ENCODE data around the gene MFAP2. TPM values are rescaled to one million over a fixed set of nuclear protein-coding genes. Genes with fewer than 3 reads are reported as not detected.

The MFAP2 gene
- total RNA-seq, 2 donors from 2014 or later: 120 to 170 TPM

DNA sequence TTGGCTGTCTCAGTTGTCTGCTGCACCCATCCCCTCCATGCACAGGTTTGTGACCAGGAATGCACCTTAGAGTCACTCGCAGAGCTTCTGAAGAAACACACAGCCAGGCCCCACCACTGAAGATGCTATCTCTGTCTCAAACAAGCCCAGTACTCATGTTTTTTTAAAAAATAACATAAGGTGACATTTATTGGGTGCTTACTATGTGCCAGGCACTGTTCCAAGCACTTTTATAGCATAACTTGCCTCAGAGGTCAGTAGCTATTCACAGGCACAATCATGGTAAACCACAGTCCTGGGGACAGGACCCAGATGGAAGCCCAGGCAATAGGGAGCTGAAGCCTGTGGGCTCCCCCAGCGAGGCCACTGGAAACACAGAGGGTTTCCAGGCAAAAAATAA, 40.1 kb upstream of the MFAP2 start:
- Mint-ChIP-seq H3K36me3 (ENCODE audit: low read depth) (peaks cover 61% of the 10 kb centered on the region), H3K4me3 (no peak overlapping the region), H3K27me3 (ENCODE audit: insufficient read depth) (no peaks in the 10 kb centered on the region), H3K9me3 (no peaks in the 10 kb centered on the region), H3K4me1 (peaks cover 9% of the 10 kb centered on the region), H3K27ac (no peak overlapping the region)
- TF ChIP-seq, protein P1, sequence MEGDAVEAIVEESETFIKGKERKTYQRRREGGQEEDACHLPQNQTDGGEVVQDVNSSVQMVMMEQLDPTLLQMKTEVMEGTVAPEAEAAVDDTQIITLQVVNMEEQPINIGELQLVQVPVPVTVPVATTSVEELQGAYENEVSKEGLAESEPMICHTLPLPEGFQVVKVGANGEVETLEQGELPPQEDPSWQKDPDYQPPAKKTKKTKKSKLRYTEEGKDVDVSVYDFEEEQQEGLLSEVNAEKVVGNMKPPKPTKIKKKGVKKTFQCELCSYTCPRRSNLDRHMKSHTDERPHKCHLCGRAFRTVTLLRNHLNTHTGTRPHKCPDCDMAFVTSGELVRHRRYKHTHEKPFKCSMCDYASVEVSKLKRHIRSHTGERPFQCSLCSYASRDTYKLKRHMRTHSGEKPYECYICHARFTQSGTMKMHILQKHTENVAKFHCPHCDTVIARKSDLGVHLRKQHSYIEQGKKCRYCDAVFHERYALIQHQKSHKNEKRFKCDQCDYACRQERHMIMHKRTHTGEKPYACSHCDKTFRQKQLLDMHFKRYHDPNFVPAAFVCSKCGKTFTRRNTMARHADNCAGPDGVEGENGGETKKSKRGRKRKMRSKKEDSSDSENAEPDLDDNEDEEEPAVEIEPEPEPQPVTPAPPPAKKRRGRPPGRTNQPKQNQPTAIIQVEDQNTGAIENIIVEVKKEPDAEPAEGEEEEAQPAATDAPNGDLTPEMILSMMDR (conservative IDR thresholded peaks at IDR 0.05): no peak
- Histone ChIP-seq H3K27me3 (ENCODE audit: control insufficient read depth, insufficient read depth, low read length, poor library complexity, severe bottlenecking) (no peaks in the 10 kb centered on the region), H3K9me3 (ENCODE audit: control insufficient read depth, low read length) (no peaks in the 10 kb centered on the region), H3K4me3 (ENCODE audit: low read length) (no peak overlapping the region), H3K4me1 (ENCODE audit: control insufficient read depth, insufficient read depth, low read length) (peaks cover 3% of the 10 kb centered on the region), H3K27ac (ENCODE audit: low read depth, low read length) (no peak overlapping the region), H3K36me3 (ENCODE audit: control insufficient read depth, insufficient read depth, low read length) (peaks cover 80% of the 10 kb centered on the region), H3K9ac (ENCODE audit: extremely low read depth, low read length, poor library complexity, severe bottlenecking) (no peak overlapping the region)
- 97 to 100% methylated on average over 1 to 2 of the region's 2 CpGs for WGBS, 2 experiments (ENCODE audit: insufficient coverage in 1 of 2, insufficient read length in 1 of 2)
- no peak for DNase-seq

DNA sequence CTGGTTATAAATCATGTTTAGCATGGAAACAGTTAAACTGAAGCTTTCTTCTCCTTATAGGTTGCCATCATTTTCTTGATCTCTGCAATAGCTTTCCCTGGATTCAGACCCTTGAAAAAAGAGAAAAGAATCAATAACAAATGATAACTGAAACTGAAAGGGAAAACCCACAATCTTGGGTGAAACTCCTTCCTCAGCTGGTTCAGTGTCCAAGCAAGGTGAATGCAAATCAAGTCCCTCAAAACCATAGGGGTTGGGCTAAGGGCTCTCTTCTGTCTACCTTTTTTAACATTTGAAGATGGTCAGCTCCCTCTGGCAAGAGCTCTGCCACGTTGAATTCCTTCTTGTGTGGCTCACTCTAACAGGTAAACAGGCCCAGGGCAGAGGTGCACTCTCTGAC, 38.4 kb upstream of the MFAP2 start:
- Histone ChIP-seq H3K4me1 (ENCODE audit: control insufficient read depth, insufficient read depth, low read length) (peaks cover 5% of the 10 kb centered on the region), H3K9ac (ENCODE audit: extremely low read depth, low read length, poor library complexity, severe bottlenecking) (no peak overlapping the region), H3K27me3 (ENCODE audit: control insufficient read depth, insufficient read depth, low read length, poor library complexity, severe bottlenecking) (no peaks in the 10 kb centered on the region), H3K4me3 (ENCODE audit: low read length) (no peak overlapping the region), H3K27ac (ENCODE audit: low read depth, low read length) (no peak overlapping the region), H3K36me3 (ENCODE audit: control insufficient read depth, insufficient read depth, low read length) (peaks cover 64% of the 10 kb centered on the region), H3K9me3 (ENCODE audit: control insufficient read depth, low read length) (no peaks in the 10 kb centered on the region)
- Mint-ChIP-seq H3K36me3 (ENCODE audit: low read depth) (peaks cover 53% of the 10 kb centered on the region), H3K27me3 (ENCODE audit: insufficient read depth) (no peaks in the 10 kb centered on the region), H3K4me3 (no peak overlapping the region), H3K4me1 (peaks cover 18% of the 10 kb centered on the region), H3K27ac (no peak overlapping the region), H3K9me3 (no peaks in the 10 kb centered on the region)
- TF ChIP-seq, protein P1 (conservative IDR thresholded peaks at IDR 0.05): no peak
- DNase-seq: peak; percentile 13
- 63 to 69% methylated on average over 1 of the region's 1 CpG for WGBS, 2 experiments (ENCODE audit: insufficient coverage in 1 of 2, insufficient read length in 1 of 2)

DNA sequence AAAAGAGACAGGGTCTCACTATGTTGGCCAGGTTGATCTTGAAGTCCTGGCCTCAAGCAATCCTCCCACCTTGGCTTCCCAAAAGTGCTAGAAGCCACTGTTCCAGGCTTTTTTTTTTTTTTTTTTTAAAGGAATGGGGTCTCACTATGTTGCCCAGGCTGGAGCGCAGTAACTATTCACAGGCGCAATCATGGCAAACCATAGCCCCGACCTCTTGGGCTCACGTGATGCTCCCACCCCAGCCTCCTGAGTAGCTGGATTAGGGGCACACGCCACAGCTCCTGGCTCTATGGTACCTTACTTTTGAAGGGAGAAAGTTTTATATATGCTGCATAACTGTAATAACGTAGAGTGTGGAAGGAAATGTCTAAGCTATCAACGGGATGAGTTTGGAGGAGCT, 37.0 kb upstream of the MFAP2 start:
- Histone ChIP-seq H3K4me1 (ENCODE audit: control insufficient read depth, insufficient read depth, low read length) (peaks cover 7% of the 10 kb centered on the region), H3K9me3 (ENCODE audit: control insufficient read depth, low read length) (no peaks in the 10 kb centered on the region), H3K27me3 (ENCODE audit: control insufficient read depth, insufficient read depth, low read length, poor library complexity, severe bottlenecking) (no peaks in the 10 kb centered on the region), H3K9ac (ENCODE audit: extremely low read depth, low read length, poor library complexity, severe bottlenecking) (no peak overlapping the region), H3K36me3 (ENCODE audit: control insufficient read depth, insufficient read depth, low read length) (peaks cover 50% of the 10 kb centered on the region), H3K27ac (ENCODE audit: low read depth, low read length) (no peak overlapping the region), H3K4me3 (ENCODE audit: low read length) (no peak overlapping the region)
- H3K4me3 Mint-ChIP-seq: no peak overlapping the region
- peaks cover 42% of the 10 kb centered on the region for H3K36me3 Mint-ChIP-seq (ENCODE audit: low read depth)
- H3K27ac Mint-ChIP-seq: no peak overlapping the region
- WGBS, 2 experiments (ENCODE audit: insufficient coverage in 1 of 2, insufficient read length in 1 of 2): 86 to 95% methylated on average over 2 to 7 of the region's 7 CpGs
- H3K9me3 Mint-ChIP-seq: no peaks in the 10 kb centered on the region
- no peaks in the 10 kb centered on the region for H3K27me3 Mint-ChIP-seq (ENCODE audit: insufficient read depth)
- TF ChIP-seq, protein P1 (conservative IDR thresholded peaks at IDR 0.05): no peak
- no peak for DNase-seq
- peaks cover 26% of the 10 kb centered on the region for H3K4me1 Mint-ChIP-seq

Data from endodermal cell (in vitro differentiated cells).